Hippocampal formation (tissue), 2 donors: Measurements from ENCODE around the gene GRP.
"Not testable (repeated sequence)": the region's sequence is repeated elsewhere in the genome, so short reads cannot be mapped to it uniquely, and the experiment has no call there.

ENCODE experiments used
- DNase-seq, 2 donors: peaks; one replicate each; lab custom pipeline; 2025; lab: John Stamatoyannopoulos, UW

Gene GRP

GRCh38 chr18:59229191-59229590 lies 9.2 kb downstream of the GRP start:
- DNase-seq = no peak

GRCh38 chr18:59229701-59230443 lies 9.9 kb downstream of the GRP start:
- no peak for DNase-seq

- DNase-seq = no peak
These were observed 11.2 kb downstream of the GRP start for GRCh38 chr18:59231114-59231513.

GRCh38 chr18:59231877-59232276 lies 11.9 kb downstream of the GRP start:
- no peak for DNase-seq

- DNase-seq = no peak
These were observed 12.5 kb downstream of the GRP start for GRCh38 chr18:59232309-59233016.

GRCh38 chr18:59233017-59233410 lies 13.1 kb downstream of the GRP start:
- no peak for DNase-seq

- no peak for DNase-seq
These were observed 18.4 kb downstream of the GRP start for GRCh38 chr18:59238385-59238784.

GRCh38 chr18:59239642-59240041 lies 19.7 kb downstream of the GRP start:
- DNase-seq = no peak

- DNase-seq = no peak
These were observed 22.9 kb downstream of the GRP start for GRCh38 chr18:59242906-59243305.

GRCh38 chr18:59246796-59247195 lies 26.8 kb downstream of the GRP start:
- no peak for DNase-seq

GRCh38 chr18:59249199-59249774 lies 29.3 kb downstream of the GRP start:
- DNase-seq = peak; percentile 37 to 69

GRCh38 chr18:59255491-59255890 lies 35.5 kb downstream of the GRP start:
- not testable (repeated sequence) for DNase-seq

GRCh38 chr18:59261842-59262241 lies 41.9 kb downstream of the GRP start:
- not testable (repeated sequence) for DNase-seq

GRCh38 chr18:59262243-59262642 lies 42.3 kb downstream of the GRP start:
- DNase-seq = not testable (repeated sequence)

- no peak for DNase-seq
These were observed 43.7 kb downstream of the GRP start for GRCh38 chr18:59263661-59264060.

GRCh38 chr18:59264121-59264571 lies 44.2 kb downstream of the GRP start:
- no peak for DNase-seq

GRCh38 chr18:59264651-59265245 lies 44.8 kb downstream of the GRP start:
- DNase-seq = no peak

- DNase-seq = no peak
These were observed 45.5 kb downstream of the GRP start for GRCh38 chr18:59265246-59265973.

GRCh38 chr18:59265974-59266369 lies 46.0 kb downstream of the GRP start:
- DNase-seq = no peak

GRCh38 chr18:59266459-59266858 lies 46.5 kb downstream of the GRP start:
- DNase-seq = no peak

GRCh38 chr18:59266886-59267502 lies 47.0 kb downstream of the GRP start:
- DNase-seq = no peak
